Thyroid gland (tissue), 4 donors: ENCODE measurements around the gene TMPRSS7.

Experiments
- POLR2A ChIP-seq, 2 donors: fragments of 450-650 bp; IDR thresholded peaks; one replicate each; pipeline ENCODE4 v1.6.1; 2017; ENCODE audit warnings: antibody characterized with exemption in 2 of 2, mild to moderate bottlenecking in 2 of 2, moderate library complexity in 1 of 2
- TF ChIP-seq, protein P1 (sequence below), 6 experiments: fragments of 200-600 bp in 3 of 6; fragments of 450-650 bp in 3 of 6; sonication (generic) in 3 of 6; IDR thresholded peaks; one replicate each; pipeline ENCODE4 v1.5.1; 2016 to 2019; ENCODE audit warnings: antibody characterized with exemption in 6 of 6, mild to moderate bottlenecking in 2 of 6, inconsistent platforms in 1 of 6, moderate library complexity in 1 of 6

DNA sequence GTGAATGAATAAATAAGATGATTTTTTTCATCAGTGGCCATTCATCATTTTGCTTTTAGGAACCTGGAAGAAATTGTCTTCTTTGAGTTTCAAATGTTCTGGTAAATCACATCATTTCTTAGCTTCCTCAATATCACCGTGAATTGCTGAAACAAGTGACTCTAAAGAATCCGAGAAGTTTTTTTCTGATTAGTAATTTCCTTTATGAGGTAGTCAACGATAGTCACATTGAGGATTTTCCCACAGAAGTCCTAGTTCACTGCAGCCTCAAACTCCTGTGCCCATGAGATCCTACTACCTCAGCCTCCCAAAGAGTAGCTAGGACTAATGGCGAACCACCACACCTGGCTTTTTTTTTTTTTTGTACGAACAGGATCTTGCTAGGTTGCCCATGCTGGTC lies 3.6 kb upstream of the TMPRSS7 start:
- TF ChIP-seq, protein P1, sequence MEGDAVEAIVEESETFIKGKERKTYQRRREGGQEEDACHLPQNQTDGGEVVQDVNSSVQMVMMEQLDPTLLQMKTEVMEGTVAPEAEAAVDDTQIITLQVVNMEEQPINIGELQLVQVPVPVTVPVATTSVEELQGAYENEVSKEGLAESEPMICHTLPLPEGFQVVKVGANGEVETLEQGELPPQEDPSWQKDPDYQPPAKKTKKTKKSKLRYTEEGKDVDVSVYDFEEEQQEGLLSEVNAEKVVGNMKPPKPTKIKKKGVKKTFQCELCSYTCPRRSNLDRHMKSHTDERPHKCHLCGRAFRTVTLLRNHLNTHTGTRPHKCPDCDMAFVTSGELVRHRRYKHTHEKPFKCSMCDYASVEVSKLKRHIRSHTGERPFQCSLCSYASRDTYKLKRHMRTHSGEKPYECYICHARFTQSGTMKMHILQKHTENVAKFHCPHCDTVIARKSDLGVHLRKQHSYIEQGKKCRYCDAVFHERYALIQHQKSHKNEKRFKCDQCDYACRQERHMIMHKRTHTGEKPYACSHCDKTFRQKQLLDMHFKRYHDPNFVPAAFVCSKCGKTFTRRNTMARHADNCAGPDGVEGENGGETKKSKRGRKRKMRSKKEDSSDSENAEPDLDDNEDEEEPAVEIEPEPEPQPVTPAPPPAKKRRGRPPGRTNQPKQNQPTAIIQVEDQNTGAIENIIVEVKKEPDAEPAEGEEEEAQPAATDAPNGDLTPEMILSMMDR (IDR thresholded peaks at IDR 0.05): no peak
- no peak for TF ChIP-seq POLR2A (IDR thresholded peaks at IDR 0.05)
